Measurements from ENCODE around the gene NEURL1.

Gene NEURL1

DNA sequence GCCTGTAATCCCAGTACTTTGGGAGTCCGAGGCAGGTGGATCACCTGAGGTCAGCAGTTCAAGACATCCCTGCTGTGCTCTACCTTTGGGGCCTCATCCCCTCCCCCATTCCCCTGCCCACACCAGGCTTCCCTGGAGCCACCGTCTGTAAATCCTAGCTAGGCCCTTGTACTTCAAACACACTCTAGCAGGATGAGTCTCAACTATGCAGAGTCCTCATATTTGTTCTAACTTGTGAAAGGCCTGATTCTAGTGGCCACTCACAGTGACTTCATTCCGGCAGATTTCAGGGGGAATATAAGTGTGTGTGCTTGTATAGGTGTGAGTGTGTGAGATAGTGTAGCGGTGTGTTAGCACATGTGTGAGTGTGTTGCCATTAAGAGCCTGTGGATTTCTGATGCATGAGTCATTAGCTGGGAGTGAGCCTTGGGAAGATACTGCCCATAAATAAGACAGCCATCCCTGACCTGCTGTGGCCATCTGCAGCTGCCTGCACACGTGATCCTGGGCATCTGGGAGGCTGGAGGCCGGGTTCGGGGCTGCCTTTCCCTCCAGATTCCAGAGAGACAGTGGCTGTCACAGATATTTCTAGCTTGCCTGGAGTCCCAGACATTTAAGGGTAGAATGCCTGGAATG, 1.7 kb upstream of the NEURL1 start:
- in situ Hi-C loops (cut with HindIII; ENCODE audit: low pct_ligation_motif_present, low sequenced_read_pairs) = loop anchor here (5.0 kb wide), 1 partner anchor 40 kb away; the partner anchor contains the start of gene CALHM2
- DNase-seq = peak; percentile 85
- TF ChIP-seq, protein P1, sequence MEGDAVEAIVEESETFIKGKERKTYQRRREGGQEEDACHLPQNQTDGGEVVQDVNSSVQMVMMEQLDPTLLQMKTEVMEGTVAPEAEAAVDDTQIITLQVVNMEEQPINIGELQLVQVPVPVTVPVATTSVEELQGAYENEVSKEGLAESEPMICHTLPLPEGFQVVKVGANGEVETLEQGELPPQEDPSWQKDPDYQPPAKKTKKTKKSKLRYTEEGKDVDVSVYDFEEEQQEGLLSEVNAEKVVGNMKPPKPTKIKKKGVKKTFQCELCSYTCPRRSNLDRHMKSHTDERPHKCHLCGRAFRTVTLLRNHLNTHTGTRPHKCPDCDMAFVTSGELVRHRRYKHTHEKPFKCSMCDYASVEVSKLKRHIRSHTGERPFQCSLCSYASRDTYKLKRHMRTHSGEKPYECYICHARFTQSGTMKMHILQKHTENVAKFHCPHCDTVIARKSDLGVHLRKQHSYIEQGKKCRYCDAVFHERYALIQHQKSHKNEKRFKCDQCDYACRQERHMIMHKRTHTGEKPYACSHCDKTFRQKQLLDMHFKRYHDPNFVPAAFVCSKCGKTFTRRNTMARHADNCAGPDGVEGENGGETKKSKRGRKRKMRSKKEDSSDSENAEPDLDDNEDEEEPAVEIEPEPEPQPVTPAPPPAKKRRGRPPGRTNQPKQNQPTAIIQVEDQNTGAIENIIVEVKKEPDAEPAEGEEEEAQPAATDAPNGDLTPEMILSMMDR (IDR thresholded peaks at IDR 0.05; ENCODE audit: low read depth, low read length, missing control alignments) = no peak
- H3K4me3 ChIP-seq (ENCODE audit: low read depth, low read length) = no peak overlapping the region
- no peaks in the 10 kb centered on the region for H3K36me3 ChIP-seq (replicated peaks)
- no peak overlapping the region for H3K27ac ChIP-seq
- peaks cover 44% of the 10 kb centered on the region for H3K27me3 ChIP-seq (replicated peaks)

DNA sequence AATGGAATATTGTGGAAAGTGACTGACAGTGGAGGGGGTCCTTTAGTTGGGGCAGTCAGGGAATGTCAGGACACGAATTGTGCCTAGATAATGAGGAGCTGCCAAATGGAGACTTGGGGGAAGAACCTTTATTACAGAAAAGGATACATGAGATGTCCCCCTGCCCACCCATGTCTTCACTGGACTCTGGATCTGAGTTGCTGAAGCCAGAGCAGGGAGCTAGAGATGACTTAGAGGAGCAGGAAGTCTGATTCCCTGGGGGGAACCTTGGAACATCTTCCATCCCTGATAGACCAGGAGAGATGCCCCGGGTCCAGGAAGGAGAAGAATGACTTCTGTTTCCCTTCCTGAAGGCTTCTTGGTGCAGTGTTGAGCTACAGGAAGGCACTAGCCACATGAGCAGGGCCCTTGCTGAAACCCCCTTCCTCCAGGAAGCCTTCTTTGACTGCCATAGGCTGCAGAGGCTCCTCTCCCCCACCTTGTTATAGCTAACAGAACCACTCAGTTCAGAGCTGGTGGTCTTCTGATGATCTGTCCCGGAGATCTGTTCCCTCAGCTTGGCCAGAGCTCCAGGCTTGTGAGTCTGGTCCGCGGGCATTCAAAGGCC, 747 bp upstream of the NEURL1 start:
- TF ChIP-seq, protein P1 (IDR thresholded peaks at IDR 0.05; ENCODE audit: low read depth, low read length, missing control alignments) = no peak
- H3K27me3 ChIP-seq (replicated peaks) = peaks cover 51% of the 10 kb centered on the region
- DNase-seq = no peak
- no peaks in the 10 kb centered on the region for H3K36me3 ChIP-seq (replicated peaks)
- H3K4me3 ChIP-seq (ENCODE audit: low read depth, low read length) = no peak overlapping the region
- no peak overlapping the region for H3K27ac ChIP-seq
- in situ Hi-C loops (cut with HindIII; ENCODE audit: low pct_ligation_motif_present, low sequenced_read_pairs) = loop anchor here (5.0 kb wide), 1 partner anchor 40 kb away; the partner anchor contains the start of gene CALHM2

DNA sequence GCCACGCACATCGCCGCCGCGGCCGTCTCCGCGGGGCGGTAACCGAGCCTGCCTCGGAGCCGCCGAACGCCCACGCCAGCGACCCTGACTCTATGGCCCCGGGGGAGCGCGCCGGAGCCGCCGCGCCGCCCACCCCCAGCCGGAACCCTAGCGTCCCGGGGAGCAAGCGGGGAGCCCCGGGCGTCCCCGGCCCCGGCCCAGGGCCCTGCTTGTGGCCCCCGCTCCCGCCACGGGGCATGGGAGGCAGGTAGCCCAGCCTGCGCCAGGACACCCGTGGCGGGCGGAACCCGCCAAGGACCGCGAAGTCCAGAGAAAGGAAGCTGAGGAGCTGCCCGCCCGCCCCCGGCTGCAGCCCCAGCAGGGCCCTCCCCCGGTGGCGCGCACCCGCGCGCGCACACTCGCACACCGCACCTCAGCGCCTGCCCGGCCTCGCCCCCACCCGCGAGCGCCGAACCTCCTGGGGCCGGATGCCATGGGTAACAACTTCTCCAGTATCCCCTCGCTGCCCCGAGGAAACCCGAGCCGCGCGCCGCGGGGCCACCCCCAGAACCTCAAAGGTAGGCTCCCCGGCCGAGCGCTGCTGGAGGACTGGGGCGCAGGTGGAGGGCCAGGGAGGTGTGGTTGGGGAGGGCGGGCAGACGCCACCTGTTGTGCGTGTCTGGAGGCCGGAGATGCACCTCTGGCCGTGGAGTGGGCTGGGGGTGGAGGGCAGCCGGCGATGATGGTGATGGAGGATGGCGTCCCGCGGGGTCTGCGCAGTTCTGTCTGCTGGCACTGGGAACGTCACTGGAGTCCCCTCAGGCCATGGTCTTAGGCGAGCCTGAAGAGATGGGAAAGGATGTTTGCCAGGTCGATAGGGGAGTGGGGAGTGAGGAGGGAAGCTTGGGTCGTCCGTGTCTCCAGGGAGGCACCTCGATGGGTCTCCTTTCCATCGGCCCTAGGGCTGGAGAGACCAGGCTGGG, 692 bp downstream of the NEURL1 start:
- in situ Hi-C loops (cut with HindIII; ENCODE audit: low pct_ligation_motif_present, low sequenced_read_pairs) = loop anchor here (5.0 kb wide), 1 partner anchor 42 kb away; the partner anchor contains the start of gene CALHM2
- TF ChIP-seq, protein P1 (IDR thresholded peaks at IDR 0.05; ENCODE audit: low read depth, low read length, missing control alignments) = no peak
- DNase-seq = no peak
- Histone ChIP-seq H3K27me3 (replicated peaks) (peaks cover 61% of the 10 kb centered on the region), H3K27ac (no peak overlapping the region), H3K4me3 (ENCODE audit: low read depth, low read length) (no peak overlapping the region), H3K36me3 (replicated peaks) (no peaks in the 10 kb centered on the region)

DNA sequence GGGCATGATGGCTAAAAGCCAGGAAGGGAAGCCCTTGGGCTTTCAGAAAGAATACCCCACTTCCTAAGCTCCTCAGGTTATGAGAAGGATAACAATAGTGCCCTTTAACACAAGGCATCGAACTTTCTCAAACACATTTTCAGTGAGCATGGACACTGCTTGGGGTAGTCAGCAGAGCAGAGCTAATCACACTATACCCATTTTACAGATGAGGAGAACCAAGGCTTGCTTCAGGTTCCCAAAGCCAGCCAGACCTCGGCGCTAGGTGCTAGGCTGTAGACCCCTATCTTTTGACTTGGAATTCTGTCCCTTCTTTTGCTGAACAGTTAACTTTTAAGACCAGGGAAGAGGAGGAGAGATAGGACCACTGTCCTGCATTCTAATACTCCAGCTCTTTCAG, 1.8 kb downstream of the NEURL1 start:
- Histone ChIP-seq H3K27ac (no peak overlapping the region), H3K4me3 (ENCODE audit: low read depth, low read length) (no peak overlapping the region), H3K36me3 (replicated peaks) (no peaks in the 10 kb centered on the region), H3K27me3 (replicated peaks) (peaks cover 72% of the 10 kb centered on the region)
- TF ChIP-seq, protein P1 (IDR thresholded peaks at IDR 0.05; ENCODE audit: low read depth, low read length, missing control alignments) = no peak
- in situ Hi-C loops (cut with HindIII; ENCODE audit: low pct_ligation_motif_present, low sequenced_read_pairs) = no loop called here
- no peak for DNase-seq

GRCh38 chr10:103497161-103497915, 3.8 kb downstream of the NEURL1 start:
- no peak overlapping the region for H3K4me3 ChIP-seq (ENCODE audit: low read depth, low read length)
- DNase-seq = no peak
- no peak overlapping the region for H3K27ac ChIP-seq
- H3K36me3 ChIP-seq (replicated peaks) = no peaks in the 10 kb centered on the region
- TF ChIP-seq, protein P1 (IDR thresholded peaks at IDR 0.05; ENCODE audit: low read depth, low read length, missing control alignments) = no peak
- in situ Hi-C loops (cut with HindIII; ENCODE audit: low pct_ligation_motif_present, low sequenced_read_pairs) = no loop called here
- peaks cover 90% of the 10 kb centered on the region for H3K27me3 ChIP-seq (replicated peaks)
